Measurements from ENCODE around the gene MTMR10. TPM values are rescaled to one million over a fixed set of nuclear protein-coding genes. Genes with fewer than 3 reads are reported as not detected.

The MTMR10 gene
- total RNA-seq, 1 donor from 2014 or later, result 6.6 TPM

GRCh38 chr15:31025996-31026395 is 34.6 kb upstream of the MTMR10 start:
- H3K4me3 ChIP-seq (ENCODE audit: low read depth, low read length), result no peak overlapping the region
- no peak for FAIRE-seq
- DNase-seq (ENCODE audit: low read depth), result no peak

GRCh38 chr15:31024979-31025378 is 33.6 kb upstream of the MTMR10 start:
- H3K4me3 ChIP-seq (ENCODE audit: low read depth, low read length), result no peak overlapping the region
- H3K36me3 ChIP-seq (ENCODE audit: control insufficient read depth, insufficient read depth, low read length), result no peaks in the 10 kb centered on the region
- no peak for DNase-seq (ENCODE audit: low read depth)
- TF ChIP-seq CTCF (IDR thresholded peaks at IDR 0.05; ENCODE audit: insufficient read depth, low read length, severe bottlenecking), result no peak
- no peaks in the 10 kb centered on the region for H3K27me3 ChIP-seq (ENCODE audit: control insufficient read depth, insufficient read depth, low read length)
- FAIRE-seq, result no peak

More at GRCh38 chr15:31025996-31026395, 34.6 kb upstream of the MTMR10 start:
- Histone ChIP-seq H3K27me3 (ENCODE audit: control insufficient read depth, insufficient read depth, low read length) (no peaks in the 10 kb centered on the region), H3K36me3 (ENCODE audit: control insufficient read depth, insufficient read depth, low read length) (no peaks in the 10 kb centered on the region)
- TF ChIP-seq CTCF (IDR thresholded peaks at IDR 0.05; ENCODE audit: insufficient read depth, low read length, severe bottlenecking), result no peak

- Histone ChIP-seq H3K27me3 (ENCODE audit: control insufficient read depth, insufficient read depth, low read length) (no peaks in the 10 kb centered on the region), H3K4me3 (ENCODE audit: low read depth, low read length) (no peak overlapping the region), H3K36me3 (ENCODE audit: control insufficient read depth, insufficient read depth, low read length) (no peaks in the 10 kb centered on the region)
- DNase-seq (ENCODE audit: low read depth) (peak; percentile 96), FAIRE-seq (no peak)
- no peak for TF ChIP-seq CTCF (IDR thresholded peaks at IDR 0.05; ENCODE audit: insufficient read depth, low read length, severe bottlenecking)
Observed at GRCh38 chr15:31024330-31024729, 32.9 kb upstream of the MTMR10 start.

- DNase-seq (ENCODE audit: low read depth), result peak; percentile 94
- Histone ChIP-seq H3K36me3 (ENCODE audit: control insufficient read depth, insufficient read depth, low read length) (no peaks in the 10 kb centered on the region), H3K27me3 (ENCODE audit: control insufficient read depth, insufficient read depth, low read length) (no peaks in the 10 kb centered on the region), H3K4me3 (ENCODE audit: low read depth, low read length) (no peak overlapping the region)
- FAIRE-seq, result no peak
- TF ChIP-seq CTCF (IDR thresholded peaks at IDR 0.05; ENCODE audit: insufficient read depth, low read length, severe bottlenecking), result no peak
Observed at GRCh38 chr15:31023841-31024240, 32.4 kb upstream of the MTMR10 start.

GRCh38 chr15:31021067-31021665 is 29.7 kb upstream of the MTMR10 start:
- Histone ChIP-seq H3K4me3 (ENCODE audit: low read depth, low read length) (no peak overlapping the region), H3K27me3 (ENCODE audit: control insufficient read depth, insufficient read depth, low read length) (no peaks in the 10 kb centered on the region), H3K36me3 (ENCODE audit: control insufficient read depth, insufficient read depth, low read length) (no peaks in the 10 kb centered on the region)
- no peak for DNase-seq (ENCODE audit: low read depth)
- no peak for TF ChIP-seq CTCF (IDR thresholded peaks at IDR 0.05; ENCODE audit: insufficient read depth, low read length, severe bottlenecking)
- no peak for FAIRE-seq

- DNase-seq (ENCODE audit: low read depth) (no peak), FAIRE-seq (no peak)
- Histone ChIP-seq H3K36me3 (ENCODE audit: control insufficient read depth, insufficient read depth, low read length) (no peaks in the 10 kb centered on the region), H3K4me3 (ENCODE audit: low read depth, low read length) (no peak overlapping the region), H3K27me3 (ENCODE audit: control insufficient read depth, insufficient read depth, low read length) (no peaks in the 10 kb centered on the region)
- no peak for TF ChIP-seq CTCF (IDR thresholded peaks at IDR 0.05; ENCODE audit: insufficient read depth, low read length, severe bottlenecking)
Observed at GRCh38 chr15:31020542-31020941, 29.1 kb upstream of the MTMR10 start.

Data from bronchial epithelial cell (primary cell).